ES-I3 (cell line): ENCODE results near the gene RAB23.

ENCODE experiments used
- H3K36me3 ChIP-seq: 2 replicates; pipeline ENCODE4 v1.6.1; 2013; ENCODE audit warnings: mild to moderate bottlenecking, low read length, control low read depth, moderate library complexity; ENCODE audit not compliant: insufficient read depth
- H3K4me1 ChIP-seq: 2 replicates; pipeline ENCODE4 v1.6.1; 2013; ENCODE audit warnings: mild to moderate bottlenecking, control low read depth, low read length; ENCODE audit not compliant: insufficient read depth
- H3K9ac ChIP-seq: 2 replicates; pipeline ENCODE4 v1.6.1; 2013; ENCODE audit warnings: low read depth, mild to moderate bottlenecking, low read length, moderate library complexity
- H3K9me3 ChIP-seq: 2 replicates; pipeline ENCODE4 v1.6.1; 2013; ENCODE audit warnings: mild to moderate bottlenecking, low read length, moderate library complexity; ENCODE audit not compliant: control insufficient read depth, insufficient read depth

Gene RAB23

GRCh38 chr6:57147955-57148858 is 73.9 kb downstream of the RAB23 start:
- Histone ChIP-seq H3K9me3 (no peaks in the 10 kb centered on the region), H3K9ac (no peak overlapping the region), H3K36me3 (peaks cover 7% of the 10 kb centered on the region; the same call in 1 of the 2 replicates), H3K4me1 (no peaks in the 10 kb centered on the region)

GRCh38 chr6:57147401-57147800 is 74.7 kb downstream of the RAB23 start:
- no peaks in the 10 kb centered on the region for H3K4me1 ChIP-seq
- no peaks in the 10 kb centered on the region for H3K9me3 ChIP-seq
- peaks cover 7% of the 10 kb centered on the region; the same call in 1 of the 2 replicates for H3K36me3 ChIP-seq
- H3K9ac ChIP-seq: no peak overlapping the region

GRCh38 chr6:57143690-57144089 is 78.4 kb downstream of the RAB23 start:
- Histone ChIP-seq H3K9ac (no peak overlapping the region), H3K36me3 (peaks cover 7% of the 10 kb centered on the region; the same call in 1 of the 2 replicates), H3K9me3 (no peaks in the 10 kb centered on the region), H3K4me1 (no peaks in the 10 kb centered on the region)

- H3K9me3 ChIP-seq: no peaks in the 10 kb centered on the region
- H3K36me3 ChIP-seq: peaks cover 3% of the 10 kb centered on the region; the same call in 1 of the 2 replicates
- no peak overlapping the region for H3K9ac ChIP-seq
- H3K4me1 ChIP-seq: no peaks in the 10 kb centered on the region
Observed at GRCh38 chr6:57142178-57142525, 80.0 kb downstream of the RAB23 start.

GRCh38 chr6:57141451-57142177 is 80.5 kb downstream of the RAB23 start:
- Histone ChIP-seq H3K36me3 (no peaks in the 10 kb centered on the region; the same call in 1 of the 2 replicates), H3K9me3 (no peaks in the 10 kb centered on the region), H3K4me1 (no peaks in the 10 kb centered on the region)

GRCh38 chr6:57138026-57138425 is 84.1 kb downstream of the RAB23 start:
- Histone ChIP-seq H3K36me3 (peaks cover 2% of the 10 kb centered on the region; the same call in 1 of the 2 replicates), H3K9ac (no peak overlapping the region), H3K9me3 (no peaks in the 10 kb centered on the region), H3K4me1 (no peaks in the 10 kb centered on the region)

More at GRCh38 chr6:57141451-57142177, 80.5 kb downstream of the RAB23 start:
- H3K9ac ChIP-seq: no peak overlapping the region

GRCh38 chr6:57137350-57137749 is 84.8 kb downstream of the RAB23 start:
- Histone ChIP-seq H3K4me1 (no peaks in the 10 kb centered on the region), H3K9me3 (no peaks in the 10 kb centered on the region), H3K36me3 (peaks cover 2% of the 10 kb centered on the region; the same call in 1 of the 2 replicates), H3K9ac (no peak overlapping the region)
